Measurements from ENCODE around the gene C1QTNF2.

Gene C1QTNF2

GRCh38 chr5:160305319-160305718 is 65.1 kb downstream of the C1QTNF2 start:
- TF ChIP-seq, protein P1, sequence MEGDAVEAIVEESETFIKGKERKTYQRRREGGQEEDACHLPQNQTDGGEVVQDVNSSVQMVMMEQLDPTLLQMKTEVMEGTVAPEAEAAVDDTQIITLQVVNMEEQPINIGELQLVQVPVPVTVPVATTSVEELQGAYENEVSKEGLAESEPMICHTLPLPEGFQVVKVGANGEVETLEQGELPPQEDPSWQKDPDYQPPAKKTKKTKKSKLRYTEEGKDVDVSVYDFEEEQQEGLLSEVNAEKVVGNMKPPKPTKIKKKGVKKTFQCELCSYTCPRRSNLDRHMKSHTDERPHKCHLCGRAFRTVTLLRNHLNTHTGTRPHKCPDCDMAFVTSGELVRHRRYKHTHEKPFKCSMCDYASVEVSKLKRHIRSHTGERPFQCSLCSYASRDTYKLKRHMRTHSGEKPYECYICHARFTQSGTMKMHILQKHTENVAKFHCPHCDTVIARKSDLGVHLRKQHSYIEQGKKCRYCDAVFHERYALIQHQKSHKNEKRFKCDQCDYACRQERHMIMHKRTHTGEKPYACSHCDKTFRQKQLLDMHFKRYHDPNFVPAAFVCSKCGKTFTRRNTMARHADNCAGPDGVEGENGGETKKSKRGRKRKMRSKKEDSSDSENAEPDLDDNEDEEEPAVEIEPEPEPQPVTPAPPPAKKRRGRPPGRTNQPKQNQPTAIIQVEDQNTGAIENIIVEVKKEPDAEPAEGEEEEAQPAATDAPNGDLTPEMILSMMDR (IDR thresholded peaks at IDR 0.05; ENCODE audit: borderline replicate concordance, control extremely low read depth, extremely low read depth, insufficient read depth, missing control alignments) = no peak
- DNase-seq (ENCODE audit: low spot score) = no peak
- in situ Hi-C loops (cut with MboI; ENCODE audit: low sequenced_read_pairs, unreplicated experiment) = no loop called here

- in situ Hi-C loops (cut with MboI; ENCODE audit: low sequenced_read_pairs, unreplicated experiment) = no loop called here
- TF ChIP-seq, protein P1 (IDR thresholded peaks at IDR 0.05; ENCODE audit: borderline replicate concordance, control extremely low read depth, extremely low read depth, insufficient read depth, missing control alignments) = no peak
- DNase-seq (ENCODE audit: low spot score) = no peak
Observed at GRCh38 chr5:160303690-160304089, 66.7 kb downstream of the C1QTNF2 start.

GRCh38 chr5:160298189-160298588 is 72.2 kb downstream of the C1QTNF2 start:
- in situ Hi-C loops (cut with MboI; ENCODE audit: low sequenced_read_pairs, unreplicated experiment) = no loop called here
- TF ChIP-seq, protein P1 (IDR thresholded peaks at IDR 0.05; ENCODE audit: borderline replicate concordance, control extremely low read depth, extremely low read depth, insufficient read depth, missing control alignments) = no peak
- no peak for DNase-seq (ENCODE audit: low spot score)

DNA sequence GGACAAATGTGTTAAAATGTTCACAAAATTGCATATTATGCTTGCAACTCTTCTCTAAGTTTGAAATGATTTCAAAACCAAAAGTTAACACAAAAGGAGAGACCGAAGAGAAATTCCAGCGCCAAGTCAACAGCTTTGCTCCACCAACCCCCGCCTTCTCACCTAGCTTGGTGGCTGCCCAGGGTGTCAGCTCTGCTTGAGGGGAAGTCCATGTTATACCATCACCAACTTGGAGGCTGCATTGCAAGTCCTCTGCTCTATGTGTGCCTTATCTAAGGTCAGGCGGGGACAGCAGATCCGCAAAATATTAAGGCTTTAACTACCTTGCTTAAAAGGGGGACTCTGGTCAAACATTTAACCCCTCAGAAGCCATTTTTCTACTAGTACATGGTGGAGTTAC is 72.7 kb downstream of the C1QTNF2 start:
- in situ Hi-C loops (cut with MboI; ENCODE audit: low sequenced_read_pairs, unreplicated experiment) = no loop called here
- no peak for DNase-seq (ENCODE audit: low spot score)

More for the DNA sequence above, 72.7 kb downstream of the C1QTNF2 start:
- TF ChIP-seq, protein P1 (IDR thresholded peaks at IDR 0.05; ENCODE audit: borderline replicate concordance, control extremely low read depth, extremely low read depth, insufficient read depth, missing control alignments) = no peak

Measured in GM13976 (cell line).